ENCODE measurements around the gene C2orf74. TPM values are rescaled to one million over a fixed set of nuclear protein-coding genes. Genes with fewer than 3 reads are reported as not detected.
"Not testable (repeated sequence)": the region's sequence is repeated elsewhere in the genome, so short reads cannot be mapped to it uniquely, and the experiment has no call there.

Gene C2orf74
- total RNA-seq, 1 experiment from 2014 or later = 21.1 TPM

DNA sequence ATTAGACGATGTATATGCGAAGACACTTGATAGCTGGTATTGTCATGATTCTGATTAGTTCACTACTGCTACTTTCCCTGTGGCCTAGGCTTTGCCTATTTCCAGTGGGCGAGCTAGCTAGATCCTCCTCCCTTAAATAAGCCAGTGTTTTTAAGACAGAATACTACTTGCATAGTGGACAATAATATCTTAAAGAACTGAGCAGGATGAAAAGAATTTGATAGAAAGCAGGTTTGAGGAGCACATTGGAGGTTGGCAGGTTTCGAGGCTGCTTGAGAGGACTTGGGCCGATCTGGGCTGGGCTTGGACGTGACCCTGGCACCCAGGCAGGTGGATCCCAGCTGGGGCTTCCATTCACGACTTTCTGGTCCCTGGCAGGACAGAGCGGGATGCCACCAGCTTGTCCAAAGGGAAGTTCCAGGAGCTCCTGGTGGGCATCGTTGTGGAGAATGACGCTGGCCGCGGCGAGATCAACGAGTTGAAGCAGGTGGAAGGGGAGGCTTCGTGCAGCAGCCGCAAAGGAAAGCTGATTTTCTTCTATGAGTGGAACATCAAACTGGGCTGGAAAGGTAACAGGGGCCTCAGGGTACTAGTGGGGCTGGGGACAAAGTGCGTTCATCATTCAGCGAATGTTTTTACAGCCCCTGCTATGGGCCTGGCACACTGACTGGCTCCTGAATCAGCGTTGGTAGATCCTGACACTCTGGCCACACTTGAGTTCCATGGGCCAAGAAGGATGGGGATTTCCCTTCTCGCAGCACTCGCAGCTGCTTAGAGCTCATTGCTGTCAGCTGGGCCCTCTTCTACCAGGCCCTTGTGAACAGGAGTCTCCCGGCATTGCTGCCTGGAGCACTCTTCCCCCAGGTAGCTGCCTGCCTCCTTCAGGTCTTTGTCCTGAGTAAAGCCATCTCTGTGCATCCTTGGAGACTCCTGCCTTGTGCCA is 16.9 kb downstream of the C2orf74 start:
- no peak for DNase-seq (ENCODE audit: low read depth in 1 of 2, low spot score in 2 of 2)

DNA sequence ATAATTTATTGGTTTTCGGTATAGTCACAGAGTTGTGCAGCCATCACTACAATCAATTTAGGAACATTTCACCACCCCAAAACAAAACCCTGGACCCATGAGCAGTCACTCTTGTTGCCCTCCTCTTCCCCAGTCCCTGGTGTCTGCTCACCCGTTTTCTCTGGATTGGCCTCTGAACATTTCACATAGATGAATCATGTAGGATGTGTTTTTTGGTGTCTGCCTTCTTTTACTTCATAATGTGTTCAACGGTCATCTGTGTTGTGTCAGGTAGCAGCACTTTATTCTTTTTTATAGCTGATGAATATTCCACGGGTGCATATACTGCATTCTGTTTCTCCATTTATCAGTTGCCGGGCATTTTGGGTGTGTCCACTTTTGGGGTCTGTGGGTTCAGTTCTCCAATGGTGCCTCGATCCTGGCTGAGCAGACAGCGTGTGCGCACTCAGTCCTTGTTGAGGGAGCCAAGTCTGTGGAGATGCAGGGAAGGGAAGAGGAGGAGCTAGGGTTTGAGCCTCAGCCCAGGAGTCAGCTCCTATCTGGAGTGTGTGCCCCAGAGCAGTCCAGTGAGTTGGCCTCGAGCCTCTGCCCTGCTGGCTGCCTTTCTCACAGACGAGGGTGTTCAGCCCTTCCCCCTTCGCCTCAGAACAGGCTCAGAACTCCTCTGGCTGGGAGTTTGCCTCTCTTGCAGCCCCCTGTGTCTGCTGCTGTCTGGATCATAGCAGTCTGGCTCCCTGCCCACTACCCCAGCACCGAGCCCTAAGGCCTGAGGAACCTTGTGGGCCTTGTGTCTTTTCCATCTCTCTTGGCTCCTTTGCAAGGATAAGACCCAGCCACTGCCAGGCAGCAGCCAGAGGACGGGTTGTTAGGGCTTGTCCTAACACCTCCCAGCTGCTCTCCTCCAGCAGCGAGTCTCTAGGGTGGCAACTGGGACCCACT is 18.0 kb downstream of the C2orf74 start:
- Histone ChIP-seq H3K4me3 (no peak overlapping the region), H3K36me3 (peaks cover 66% of the 10 kb centered on the region), H3K27ac (no peak overlapping the region), H3K4me1 (replicated peaks) (peaks cover 32% of the 10 kb centered on the region), H3K9me3 (replicated peaks) (no peaks in the 10 kb centered on the region), H3K27me3 (replicated peaks) (no peaks in the 10 kb centered on the region)
- DNase-seq (ENCODE audit: low read depth in 1 of 2, low spot score in 2 of 2) = no peak

More for the DNA sequence above, 16.9 kb downstream of the C2orf74 start:
- peaks cover 55% of the 10 kb centered on the region for H3K36me3 ChIP-seq
- H3K9me3 ChIP-seq (replicated peaks) = no peaks in the 10 kb centered on the region
- peaks cover 32% of the 10 kb centered on the region for H3K4me1 ChIP-seq (replicated peaks)
- no peak overlapping the region for H3K4me3 ChIP-seq
- H3K27ac ChIP-seq = no peak overlapping the region
- no peaks in the 10 kb centered on the region for H3K27me3 ChIP-seq (replicated peaks)

DNA sequence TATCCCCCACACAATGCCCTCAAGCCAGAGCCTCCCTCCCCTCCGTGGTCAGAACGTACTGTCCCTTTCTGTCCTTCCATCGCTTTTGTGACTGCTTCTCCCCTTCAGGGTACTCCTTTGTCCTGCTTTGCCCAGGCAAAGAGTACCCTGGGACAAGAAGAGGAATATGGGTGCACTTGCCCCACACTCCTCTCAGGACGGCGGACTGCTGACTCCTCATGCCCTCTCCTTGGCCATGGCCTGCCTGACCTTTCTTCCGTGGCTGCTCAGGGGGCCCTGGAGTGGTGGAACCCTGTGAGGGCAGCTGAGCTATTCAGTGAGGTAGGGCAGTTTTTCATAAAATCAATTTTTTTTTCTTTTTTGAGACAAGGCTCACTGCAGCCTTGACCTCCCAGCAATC is 18.7 kb downstream of the C2orf74 start:
- Histone ChIP-seq H3K4me3 (no peak overlapping the region), H3K27me3 (replicated peaks) (no peaks in the 10 kb centered on the region), H3K36me3 (peaks cover 73% of the 10 kb centered on the region), H3K9me3 (replicated peaks) (no peaks in the 10 kb centered on the region), H3K27ac (no peak overlapping the region), H3K4me1 (replicated peaks) (peaks cover 32% of the 10 kb centered on the region)
- no peak for DNase-seq (ENCODE audit: low read depth in 1 of 2, low spot score in 2 of 2)

DNA sequence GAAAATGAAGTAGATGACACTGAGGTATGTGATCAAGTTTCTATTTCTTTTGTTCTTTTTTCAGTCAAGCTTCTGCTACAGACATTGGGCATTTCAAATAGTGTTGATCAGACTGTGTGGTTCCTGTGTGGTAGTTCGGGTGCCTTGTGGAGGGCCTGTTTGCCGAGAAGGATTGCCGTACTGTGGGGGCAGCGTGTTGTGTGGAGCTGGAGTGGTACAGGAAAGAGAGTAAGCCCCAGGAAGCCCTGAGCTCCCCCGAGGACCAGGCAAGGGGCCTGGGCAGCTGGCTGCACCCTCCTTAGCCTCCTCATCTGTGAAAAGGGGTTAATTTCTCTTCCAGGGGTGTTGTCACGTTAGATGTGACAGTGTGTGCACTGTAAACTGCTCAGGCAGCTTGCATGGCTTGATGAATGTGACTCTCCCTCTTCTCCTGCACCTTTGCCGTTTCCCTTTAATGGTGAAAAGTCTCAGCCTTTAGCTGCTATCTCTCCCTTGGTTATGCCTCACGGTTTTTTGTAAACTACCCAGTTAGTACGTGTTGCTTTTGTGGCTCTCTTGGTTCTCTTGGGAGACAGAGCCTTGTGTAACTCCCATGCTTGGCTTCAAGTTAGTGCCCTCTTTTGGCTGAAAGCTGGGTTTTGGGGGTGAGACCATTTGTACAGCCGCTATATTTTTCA is 19.5 kb downstream of the C2orf74 start:
- Histone ChIP-seq H3K9me3 (replicated peaks) (no peaks in the 10 kb centered on the region), H3K27ac (no peak overlapping the region), H3K4me3 (no peak overlapping the region), H3K36me3 (peaks cover 82% of the 10 kb centered on the region), H3K27me3 (replicated peaks) (no peaks in the 10 kb centered on the region), H3K4me1 (replicated peaks) (peaks cover 28% of the 10 kb centered on the region)
- DNase-seq (ENCODE audit: low read depth in 1 of 2, low spot score in 2 of 2) = no peak

DNA sequence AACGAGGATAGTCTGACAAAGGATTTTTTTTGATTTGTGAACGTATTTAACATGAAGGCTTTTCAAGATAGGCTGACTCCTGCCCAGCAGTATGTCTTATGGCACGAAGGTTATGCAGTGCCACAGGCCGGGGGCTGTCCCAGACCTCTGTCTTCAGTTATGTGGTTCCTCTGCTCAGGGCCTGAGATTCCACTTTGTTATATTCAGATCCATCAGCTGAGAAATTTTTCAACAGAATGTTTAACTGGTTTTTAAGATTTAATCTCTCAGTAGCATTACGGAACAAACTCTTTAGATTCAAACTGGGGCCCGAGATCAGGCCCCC is 20.0 kb downstream of the C2orf74 start:
- DNase-seq (ENCODE audit: low read depth in 1 of 2, low spot score in 2 of 2) = no peak
- Histone ChIP-seq H3K36me3 (peaks cover 87% of the 10 kb centered on the region), H3K27ac (no peak overlapping the region), H3K4me3 (no peak overlapping the region), H3K27me3 (replicated peaks) (no peaks in the 10 kb centered on the region), H3K4me1 (replicated peaks) (peaks cover 27% of the 10 kb centered on the region), H3K9me3 (replicated peaks) (no peaks in the 10 kb centered on the region)

DNA sequence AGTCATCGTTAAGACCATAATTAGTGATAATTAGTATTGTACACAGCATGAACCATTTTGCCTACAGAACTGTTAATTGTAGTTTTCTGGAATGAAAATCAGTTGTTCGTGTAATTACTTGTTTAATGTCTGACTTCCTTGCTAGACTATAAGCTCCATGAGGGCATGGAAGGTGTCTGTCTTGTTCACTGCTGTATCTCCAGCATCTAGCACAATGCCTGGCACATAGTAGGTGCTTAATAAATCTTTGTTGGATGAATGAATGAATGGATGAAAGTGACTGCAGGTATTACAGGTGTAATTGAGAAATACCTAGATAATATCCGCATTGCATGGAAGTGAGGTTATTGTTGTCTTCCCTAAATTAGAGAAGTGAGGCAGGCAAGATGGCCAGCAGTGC is 21.8 kb downstream of the C2orf74 start:
- H3K36me3 ChIP-seq = peaks cover 97% of the 10 kb centered on the region
- no peaks in the 10 kb centered on the region for H3K27me3 ChIP-seq (replicated peaks)

DNA sequence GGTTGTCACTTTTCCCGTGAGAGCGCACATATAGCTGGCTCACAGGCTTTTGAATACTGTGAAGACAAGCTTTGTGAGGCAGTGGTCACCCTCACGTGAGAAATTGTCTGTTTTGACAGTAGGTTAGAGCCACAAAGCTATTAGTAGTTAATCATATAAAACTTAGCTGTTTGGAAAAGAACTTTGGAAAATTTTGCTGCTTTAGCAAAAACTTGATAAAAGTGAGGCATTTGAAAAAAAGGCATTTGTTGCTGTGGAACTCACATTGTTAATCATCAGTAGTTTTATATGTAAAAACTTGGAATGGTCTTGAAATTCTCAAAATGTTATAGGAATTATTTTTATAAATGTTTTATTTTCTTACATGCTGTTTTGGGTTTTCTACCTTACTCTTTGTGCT is 22.3 kb downstream of the C2orf74 start:
- H3K4me3 ChIP-seq = no peak overlapping the region
- DNase-seq (ENCODE audit: low read depth in 1 of 2, low spot score in 2 of 2) = no peak
- H3K27me3 ChIP-seq (replicated peaks) = no peaks in the 10 kb centered on the region
- H3K27ac ChIP-seq = no peak overlapping the region
- H3K9me3 ChIP-seq (replicated peaks) = no peaks in the 10 kb centered on the region
- peaks cover 10% of the 10 kb centered on the region for H3K4me1 ChIP-seq (replicated peaks)
- H3K36me3 ChIP-seq = peaks cover 94% of the 10 kb centered on the region

More for the DNA sequence above, 21.8 kb downstream of the C2orf74 start:
- H3K4me1 ChIP-seq (replicated peaks) = peaks cover 15% of the 10 kb centered on the region
- no peak overlapping the region for H3K4me3 ChIP-seq
- no peak for DNase-seq (ENCODE audit: low read depth in 1 of 2, low spot score in 2 of 2)
- H3K9me3 ChIP-seq (replicated peaks) = no peaks in the 10 kb centered on the region
- no peak overlapping the region for H3K27ac ChIP-seq

DNA sequence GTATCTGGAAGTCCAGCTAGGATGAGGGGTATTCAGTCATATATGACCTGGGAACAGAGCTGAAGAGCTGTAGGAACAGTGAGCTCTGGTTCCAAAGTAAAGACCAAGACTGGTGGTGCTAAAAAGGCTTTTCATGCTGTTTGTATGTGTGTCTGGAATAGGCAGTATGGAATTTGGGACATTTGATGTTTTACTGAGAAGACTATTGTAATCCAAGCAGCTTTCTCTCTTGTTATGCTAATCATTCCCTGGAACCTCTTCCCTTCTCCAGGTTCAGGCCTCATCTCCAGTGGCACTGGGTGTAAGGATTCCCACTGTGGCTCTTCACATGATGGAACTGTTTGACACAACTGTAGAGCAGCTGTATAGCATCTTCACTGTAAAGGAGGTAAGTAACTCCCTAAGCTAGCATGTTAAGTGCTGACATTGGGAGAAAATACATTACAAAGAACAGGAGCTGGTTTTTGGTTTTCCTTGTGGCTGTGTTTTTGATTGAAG is 23.3 kb downstream of the C2orf74 start:
- Histone ChIP-seq H3K27me3 (replicated peaks) (no peaks in the 10 kb centered on the region), H3K36me3 (peaks cover 94% of the 10 kb centered on the region), H3K9me3 (replicated peaks) (no peaks in the 10 kb centered on the region), H3K4me1 (replicated peaks) (peaks cover under 1% of the 10 kb centered on the region; the same call in 1 of the 2 replicates), H3K27ac (no peak overlapping the region), H3K4me3 (no peak overlapping the region)
- no peak for DNase-seq (ENCODE audit: low read depth in 1 of 2, low spot score in 2 of 2)

DNA sequence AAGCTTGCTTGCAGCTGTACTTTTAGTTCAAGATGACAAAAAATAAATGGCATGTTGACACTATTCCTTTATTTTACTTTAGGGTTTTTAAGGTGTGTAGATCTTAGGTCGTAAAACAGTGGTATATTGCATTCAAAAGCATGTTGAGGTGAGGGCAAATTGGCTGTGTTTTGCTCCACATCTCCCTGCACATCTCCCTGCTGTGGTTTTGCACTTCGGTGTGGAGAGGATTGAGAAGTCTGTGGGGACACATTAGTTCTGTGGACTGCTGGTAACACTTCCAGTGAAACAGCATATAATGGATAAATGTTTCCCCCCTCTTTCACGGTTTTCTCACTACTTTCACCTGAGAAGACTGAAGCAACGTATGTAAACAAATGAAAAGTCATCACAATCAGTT is 25.1 kb downstream of the C2orf74 start:
- no peaks in the 10 kb centered on the region for H3K27me3 ChIP-seq (replicated peaks)
- H3K4me1 ChIP-seq (replicated peaks) = no peaks in the 10 kb centered on the region
- no peak overlapping the region for H3K4me3 ChIP-seq
- H3K27ac ChIP-seq = no peak overlapping the region
- DNase-seq (ENCODE audit: low read depth in 1 of 2, low spot score in 2 of 2) = no peak
- peaks cover 92% of the 10 kb centered on the region for H3K36me3 ChIP-seq
- no peaks in the 10 kb centered on the region for H3K9me3 ChIP-seq (replicated peaks)

DNA sequence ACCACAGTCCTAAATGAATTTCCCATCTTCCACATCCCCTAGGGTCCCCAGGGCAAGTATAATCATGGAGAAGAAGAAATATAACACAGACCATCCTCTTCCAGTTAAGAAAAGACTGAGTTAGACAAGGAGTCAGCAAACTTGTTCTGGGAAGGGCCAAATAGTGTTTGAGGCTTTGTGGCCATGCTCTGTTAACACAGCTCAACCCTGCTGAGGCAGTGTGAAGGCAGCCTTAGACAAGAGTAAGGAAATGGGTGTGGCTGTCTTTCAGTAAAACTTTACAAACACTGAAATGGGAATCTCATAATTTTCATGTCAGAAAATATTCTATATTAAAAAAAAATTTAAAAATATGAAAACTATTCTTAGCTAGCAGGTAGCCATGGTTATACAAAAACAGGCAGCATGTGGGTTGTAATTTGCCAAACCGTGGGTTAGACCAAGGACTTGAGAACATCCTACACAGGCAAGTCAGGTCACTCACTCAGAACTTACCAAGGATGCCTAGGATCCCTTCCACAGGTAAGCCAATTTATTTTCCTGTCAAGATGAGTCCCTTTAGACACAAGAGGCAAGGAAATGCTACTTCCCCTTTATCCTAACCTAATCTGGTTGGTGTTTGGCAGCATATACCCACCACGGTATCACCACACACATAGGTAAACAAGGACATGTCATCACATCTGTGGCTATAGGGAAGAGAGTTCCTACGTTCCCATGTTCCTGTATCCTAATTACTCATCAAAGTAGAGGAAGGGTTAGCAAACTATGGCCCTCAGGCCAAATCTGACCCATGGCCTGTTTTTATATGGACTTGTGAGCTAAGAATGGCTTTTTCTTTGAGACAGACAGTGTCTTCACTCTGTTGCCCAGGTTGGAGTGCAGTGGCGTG is 31.9 kb downstream of the C2orf74 start:
- Histone ChIP-seq H3K27ac (no peak overlapping the region), H3K4me3 (no peak overlapping the region), H3K4me1 (replicated peaks) (no peaks in the 10 kb centered on the region), H3K27me3 (replicated peaks) (no peaks in the 10 kb centered on the region), H3K9me3 (replicated peaks) (no peaks in the 10 kb centered on the region), H3K36me3 (peaks cover 37% of the 10 kb centered on the region)
- DNase-seq (ENCODE audit: low read depth in 1 of 2, low spot score in 2 of 2) = no peak

DNA sequence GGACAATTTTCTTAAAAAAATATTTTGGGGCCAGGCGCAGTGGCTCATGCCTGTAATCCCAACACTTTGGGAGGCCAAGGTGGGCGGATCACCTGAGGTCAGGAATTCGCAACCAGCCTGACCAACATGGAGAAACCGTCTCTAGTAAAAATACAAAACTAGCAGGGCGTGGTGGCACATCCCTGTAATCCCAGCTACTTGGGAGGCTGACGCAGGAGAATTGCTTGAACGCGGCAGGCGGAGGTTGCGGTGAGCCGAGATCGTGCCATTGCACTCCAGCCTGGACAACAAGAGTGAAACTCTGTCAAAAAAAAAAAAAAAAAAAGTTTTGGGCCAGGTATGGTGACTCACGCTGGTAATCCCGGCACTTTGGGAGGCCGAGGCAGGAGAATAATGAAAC is 32.7 kb downstream of the C2orf74 start:
- not testable (repeated sequence) for H3K9me3 ChIP-seq (replicated peaks); H3K4me3 ChIP-seq; DNase-seq (ENCODE audit: low read depth in 1 of 2, low spot score in 2 of 2); H3K4me1 ChIP-seq (replicated peaks); H3K27ac ChIP-seq; H3K27me3 ChIP-seq (replicated peaks)
- peaks cover 36% of the 10 kb centered on the region for H3K36me3 ChIP-seq

DNA sequence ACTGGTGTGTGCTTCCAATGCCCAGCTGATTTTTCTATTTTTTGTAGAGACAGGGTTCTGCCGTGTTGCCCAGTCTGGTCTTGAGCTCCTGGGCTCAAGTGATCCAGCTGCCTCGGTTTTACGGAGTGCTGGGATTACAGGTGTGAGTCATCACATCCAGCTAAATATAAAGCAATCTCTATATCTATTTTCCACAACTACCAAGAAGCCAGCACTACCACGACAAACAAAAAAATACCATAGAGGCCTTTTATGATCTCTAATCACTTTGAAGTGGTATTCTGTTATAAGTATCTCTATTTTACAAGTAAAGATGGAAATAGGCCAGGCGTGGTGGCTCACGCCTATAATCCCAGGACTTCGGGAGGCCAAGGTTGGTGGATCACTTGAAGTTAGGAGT is 34.7 kb downstream of the C2orf74 start:
- no peak for DNase-seq (ENCODE audit: low read depth in 1 of 2, low spot score in 2 of 2)
- no peak overlapping the region for H3K4me3 ChIP-seq

DNA sequence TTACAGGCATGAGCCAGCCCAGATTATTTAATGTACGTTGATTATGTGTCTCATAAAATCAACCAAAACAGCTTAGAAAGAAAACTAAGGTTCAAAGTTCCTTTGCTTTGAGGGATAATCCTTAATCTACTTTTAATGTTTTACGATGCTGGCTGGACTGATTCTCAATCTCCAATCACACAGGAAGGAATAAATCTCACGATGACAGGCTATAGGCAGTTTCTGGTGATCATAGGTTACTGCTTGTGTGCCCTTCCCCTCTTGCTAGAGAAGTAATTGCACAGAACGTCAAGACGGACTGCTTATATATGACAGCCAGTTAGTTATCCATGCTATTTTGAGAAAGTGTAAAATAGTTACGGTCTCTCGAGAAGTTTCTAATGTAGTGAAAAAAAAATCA is 43.1 kb downstream of the C2orf74 start:
- H3K4me3 ChIP-seq = no peak overlapping the region
- DNase-seq (ENCODE audit: low read depth in 1 of 2, low spot score in 2 of 2) = no peak
- peaks cover 63% of the 10 kb centered on the region for H3K36me3 ChIP-seq
- no peaks in the 10 kb centered on the region for H3K9me3 ChIP-seq (replicated peaks)
- H3K27me3 ChIP-seq (replicated peaks) = no peaks in the 10 kb centered on the region
- no peaks in the 10 kb centered on the region for H3K4me1 ChIP-seq (replicated peaks)
- no peak overlapping the region for H3K27ac ChIP-seq

More for the DNA sequence above, 34.7 kb downstream of the C2orf74 start:
- peaks cover 23% of the 10 kb centered on the region for H3K36me3 ChIP-seq
- H3K9me3 ChIP-seq (replicated peaks) = no peaks in the 10 kb centered on the region
- H3K27me3 ChIP-seq (replicated peaks) = no peaks in the 10 kb centered on the region
- no peak overlapping the region for H3K27ac ChIP-seq
- H3K4me1 ChIP-seq (replicated peaks) = no peaks in the 10 kb centered on the region
